Left ventricle myocardium inferior (tissue), 1 donor: ENCODE data around the gene RPS10. TPM values are rescaled to one million over a fixed set of nuclear protein-coding genes. Genes with fewer than 3 reads are reported as not detected.

Experiments used
- DNase-seq: peaks from one replicate; pipeline ENCODE4 v3.0.0-alpha.2; 2020
- H3K27ac ChIP-seq: fragments of 200-600 bp; replicated peaks from 2 replicates; pipeline ENCODE4 v1.8.0; 2021
- H3K27me3 ChIP-seq: fragments of 200-600 bp; 2 replicates; pipeline ENCODE4 v1.8.0; 2021; ENCODE audit warnings: low read depth
- H3K36me3 ChIP-seq: fragments of 200-600 bp; 2 replicates; pipeline ENCODE4 v1.8.0; 2021
- H3K4me1 ChIP-seq: fragments of 200-600 bp; 2 replicates; pipeline ENCODE4 v1.8.0; 2021
- H3K4me3 ChIP-seq: fragments of 200-600 bp; 2 replicates; pipeline ENCODE4 v1.8.0; 2021; ENCODE audit warnings: mild to moderate bottlenecking, moderate library complexity
- H3K9me3 ChIP-seq: fragments of 200-600 bp; replicated peaks from 2 replicates; pipeline ENCODE4 v1.8.0; 2021
- intact Hi-C: fragments of 100-400 bp; cut with micrococcal nuclease; formaldehyde crosslinking; loops from one replicate; pipeline ENCODE4 v1.11.0; 2022
- total RNA-seq: library from RNA; stranded (reverse); fragmentation: NEBNext Ultra II Directional; extraction: Animal tissue kit (Norgen Biotek cat#: 25700); gene quantifications from one replicate; pipeline ENCODE4 v1.2.1, GENCODE V29; 2021
- TF ChIP-seq, protein P1 (sequence below): fragments of 200-600 bp; IDR thresholded peaks from 2 replicates; pipeline ENCODE4 v1.8.0; 2021; ENCODE audit warnings: antibody characterized with exemption, mild to moderate bottlenecking, borderline replicate concordance
- donor health status: DM: no; HTN: yes; CAD: no; lungs with severe emphysema.

Gene RPS10
- total RNA-seq, 1 donor from 2014 or later: 678 TPM

DNA sequence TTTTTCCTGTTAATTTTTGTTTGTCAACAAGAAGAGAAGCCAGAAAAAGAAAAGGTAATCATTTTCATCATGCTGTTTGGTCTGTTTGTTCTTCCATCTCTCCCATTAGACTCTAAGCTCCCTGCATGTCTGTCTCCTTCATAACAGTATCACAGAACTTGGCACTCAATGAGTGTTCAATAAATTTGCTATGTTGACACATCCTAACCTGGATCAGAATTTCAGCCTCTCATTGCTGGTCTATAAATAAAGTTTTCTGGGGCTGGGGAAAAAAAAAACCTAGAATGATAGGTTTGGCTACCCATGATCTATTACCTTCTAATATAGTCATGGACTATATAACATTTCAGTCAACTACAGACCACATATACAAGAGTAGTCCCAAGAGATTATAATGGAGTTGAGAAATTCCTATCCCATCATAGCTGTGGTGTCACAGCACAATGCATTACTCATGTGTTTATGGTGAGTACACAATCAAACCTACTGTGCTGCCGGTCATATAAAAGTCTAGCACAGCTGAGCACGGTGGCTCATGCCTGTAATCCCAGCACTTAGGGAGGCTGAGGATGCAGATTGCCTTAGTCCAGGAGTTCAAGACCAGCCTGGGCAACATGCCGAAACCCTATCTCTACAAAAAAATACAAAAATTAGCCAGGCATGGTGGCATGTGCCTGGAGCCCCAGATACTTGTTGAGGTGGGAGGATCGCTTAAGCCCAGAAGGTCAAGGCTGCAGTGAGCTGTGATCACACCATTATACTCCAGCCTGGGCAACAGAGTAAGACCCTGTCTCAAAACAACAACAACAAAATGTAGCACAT lies 39.3 kb downstream of the RPS10 start:
- DNase-seq: no peak
- no peaks in the 10 kb centered on the region for H3K9me3 ChIP-seq
- H3K36me3 ChIP-seq: no peaks in the 10 kb centered on the region
- TF ChIP-seq, protein P1, sequence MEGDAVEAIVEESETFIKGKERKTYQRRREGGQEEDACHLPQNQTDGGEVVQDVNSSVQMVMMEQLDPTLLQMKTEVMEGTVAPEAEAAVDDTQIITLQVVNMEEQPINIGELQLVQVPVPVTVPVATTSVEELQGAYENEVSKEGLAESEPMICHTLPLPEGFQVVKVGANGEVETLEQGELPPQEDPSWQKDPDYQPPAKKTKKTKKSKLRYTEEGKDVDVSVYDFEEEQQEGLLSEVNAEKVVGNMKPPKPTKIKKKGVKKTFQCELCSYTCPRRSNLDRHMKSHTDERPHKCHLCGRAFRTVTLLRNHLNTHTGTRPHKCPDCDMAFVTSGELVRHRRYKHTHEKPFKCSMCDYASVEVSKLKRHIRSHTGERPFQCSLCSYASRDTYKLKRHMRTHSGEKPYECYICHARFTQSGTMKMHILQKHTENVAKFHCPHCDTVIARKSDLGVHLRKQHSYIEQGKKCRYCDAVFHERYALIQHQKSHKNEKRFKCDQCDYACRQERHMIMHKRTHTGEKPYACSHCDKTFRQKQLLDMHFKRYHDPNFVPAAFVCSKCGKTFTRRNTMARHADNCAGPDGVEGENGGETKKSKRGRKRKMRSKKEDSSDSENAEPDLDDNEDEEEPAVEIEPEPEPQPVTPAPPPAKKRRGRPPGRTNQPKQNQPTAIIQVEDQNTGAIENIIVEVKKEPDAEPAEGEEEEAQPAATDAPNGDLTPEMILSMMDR: no peak
- intact Hi-C loops: no loop called here
- no peak overlapping the region for H3K4me3 ChIP-seq
- H3K4me1 ChIP-seq: peaks cover 88% of the 10 kb centered on the region
- no peak overlapping the region for H3K27ac ChIP-seq
- no peaks in the 10 kb centered on the region for H3K27me3 ChIP-seq

DNA sequence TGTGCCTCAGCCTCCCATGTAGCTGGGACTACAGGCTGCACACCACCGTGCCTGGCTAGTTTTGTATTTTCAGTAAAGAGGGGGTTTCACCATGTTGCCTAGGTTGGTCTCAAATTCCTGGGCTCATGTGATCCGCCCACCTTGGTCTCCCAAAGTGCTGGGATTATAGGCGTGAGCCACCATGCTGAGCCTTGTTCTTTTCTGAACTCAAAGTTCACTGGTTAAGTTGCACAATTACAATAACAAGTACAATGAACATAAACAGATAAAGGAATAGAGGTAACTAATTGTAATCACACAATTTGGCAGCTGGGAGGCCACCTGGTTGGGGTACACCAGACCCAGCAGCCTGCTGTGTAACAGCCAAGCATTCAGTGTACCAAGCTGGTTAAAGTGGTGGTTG lies 40.1 kb downstream of the RPS10 start:
- H3K9me3 ChIP-seq: no peaks in the 10 kb centered on the region
- intact Hi-C loops: no loop called here
- H3K4me1 ChIP-seq: peaks cover 88% of the 10 kb centered on the region
- TF ChIP-seq, protein P1: no peak
- H3K36me3 ChIP-seq: no peaks in the 10 kb centered on the region
- no peak for DNase-seq
- no peak overlapping the region for H3K4me3 ChIP-seq
- no peak overlapping the region for H3K27ac ChIP-seq
- no peaks in the 10 kb centered on the region for H3K27me3 ChIP-seq

DNA sequence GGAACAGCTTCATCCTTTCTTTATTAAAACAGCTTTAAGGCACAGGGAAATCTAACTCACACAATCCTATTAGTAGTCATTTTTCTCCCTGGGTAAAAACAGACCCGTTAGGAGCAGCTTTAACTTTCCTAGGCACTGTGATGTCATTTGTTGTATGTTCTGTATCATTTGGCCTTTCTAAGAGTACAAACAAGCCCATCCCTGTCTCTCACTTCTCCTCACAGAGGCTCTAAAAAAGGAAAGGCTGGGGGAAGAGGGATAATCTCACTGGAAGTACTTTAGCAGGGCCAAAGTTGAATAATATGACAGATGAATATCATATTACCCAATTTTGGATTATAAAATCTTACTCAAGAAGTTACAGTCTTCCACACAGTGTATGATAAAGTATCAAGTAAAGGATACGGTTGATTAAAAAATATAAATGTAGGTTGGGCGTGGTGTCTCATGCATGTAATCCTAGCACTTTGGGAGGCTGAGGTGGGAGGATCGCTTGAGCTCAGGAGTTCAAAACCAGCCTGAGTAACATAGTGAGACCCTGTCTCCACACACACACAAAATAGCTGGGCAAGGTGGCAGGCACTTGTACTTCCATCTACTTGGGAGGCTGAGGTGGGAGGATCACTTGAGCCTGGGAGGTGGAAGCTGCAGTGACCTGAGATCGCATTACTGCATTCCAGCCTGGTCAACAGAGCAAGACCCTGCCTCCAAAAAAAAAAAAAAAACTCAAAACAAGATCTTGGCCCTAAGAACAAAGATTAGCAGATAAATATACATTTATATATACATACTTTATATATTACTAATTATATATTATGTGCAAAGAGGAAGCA lies 41.3 kb downstream of the RPS10 start:
- H3K9me3 ChIP-seq: no peaks in the 10 kb centered on the region
- H3K36me3 ChIP-seq: peaks cover 1% of the 10 kb centered on the region
- H3K4me3 ChIP-seq: no peak overlapping the region
- H3K27ac ChIP-seq: peak overlapping the region; percentile 63
- intact Hi-C loops: no loop called here
- TF ChIP-seq, protein P1: no peak
- peaks cover 84% of the 10 kb centered on the region for H3K4me1 ChIP-seq
- DNase-seq: no peak
- no peaks in the 10 kb centered on the region for H3K27me3 ChIP-seq

DNA sequence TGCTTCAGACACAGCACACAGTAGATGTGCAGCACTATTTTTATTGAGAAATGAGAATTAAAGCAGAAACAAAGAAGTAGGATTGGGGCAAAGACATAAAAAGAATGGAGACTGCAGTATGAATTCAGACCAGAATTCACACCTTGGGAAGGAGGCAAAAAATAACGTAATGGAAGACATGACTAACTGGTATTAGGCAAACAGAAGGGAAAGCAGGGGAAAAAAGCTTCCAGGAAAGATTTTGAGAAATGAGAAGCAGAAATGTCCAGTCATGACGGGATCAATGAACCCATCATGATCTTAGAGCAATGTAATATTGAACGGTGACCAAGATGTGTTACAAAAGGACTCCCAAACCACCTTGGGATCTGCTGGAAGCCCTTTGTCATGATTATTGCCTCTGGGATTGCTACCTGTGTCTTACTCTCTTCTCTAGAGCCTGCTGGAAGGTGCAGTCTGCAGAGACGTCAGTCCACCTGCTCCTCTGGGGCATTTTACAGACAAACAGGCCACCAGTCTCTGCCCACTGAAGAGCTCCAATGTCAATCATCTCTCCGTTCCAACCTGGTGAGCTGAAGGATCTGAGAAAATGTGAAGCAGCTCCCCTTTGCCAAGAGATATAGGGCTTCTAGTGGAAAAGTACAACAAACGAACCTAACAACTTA lies 42.1 kb downstream of the RPS10 start:
- Histone ChIP-seq H3K9me3 (no peaks in the 10 kb centered on the region), H3K27ac (peak overlapping the region; percentile 63), H3K27me3 (no peaks in the 10 kb centered on the region), H3K4me1 (peaks cover 82% of the 10 kb centered on the region), H3K36me3 (peaks cover 5% of the 10 kb centered on the region), H3K4me3 (no peak overlapping the region)
- TF ChIP-seq, protein P1: no peak
- DNase-seq: no peak
- intact Hi-C loops: no loop called here

DNA sequence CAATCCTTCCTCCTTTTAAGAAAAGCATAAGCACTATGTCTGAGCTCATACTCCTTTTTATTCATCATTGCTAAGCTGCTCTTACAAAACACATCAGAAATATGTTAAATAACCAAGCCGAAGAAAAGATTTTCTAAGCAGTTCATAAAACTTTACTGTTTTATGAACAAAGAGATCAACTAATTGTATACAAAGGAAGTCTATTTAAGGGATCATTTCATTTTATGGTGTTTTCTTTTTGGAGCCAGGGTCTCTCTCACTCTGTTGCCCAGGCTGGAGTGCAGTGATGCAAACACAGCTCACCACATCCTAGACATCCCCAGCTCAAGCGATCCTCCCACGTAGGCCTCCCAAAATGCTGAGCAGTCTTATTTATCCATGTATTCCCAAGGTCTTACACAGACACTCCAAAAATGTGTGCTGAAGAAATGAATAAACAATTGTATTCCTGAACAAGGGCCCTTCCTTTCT lies 42.7 kb downstream of the RPS10 start:
- Histone ChIP-seq H3K4me3 (no peak overlapping the region), H3K9me3 (no peaks in the 10 kb centered on the region), H3K36me3 (peaks cover 5% of the 10 kb centered on the region), H3K27ac (peak overlapping the region; percentile 63), H3K27me3 (no peaks in the 10 kb centered on the region), H3K4me1 (peaks cover 82% of the 10 kb centered on the region)
- TF ChIP-seq, protein P1: no peak
- DNase-seq: no peak
- intact Hi-C loops: no loop called here
